SH-SY5Y (cell line): ENCODE data around the gene CERS3.

Experiments
- GATA2 ChIP-seq: IDR thresholded peaks from 2 replicates; pipeline ENCODE4 v1.6.1; 2011; ENCODE audit warnings: mild to moderate bottlenecking, low read depth, low read length
- GATA3 ChIP-seq: IDR thresholded peaks from 2 replicates; pipeline ENCODE4 v1.6.1; 2011; ENCODE audit warnings: low read depth, mild to moderate bottlenecking, low read length, moderate library complexity

DNA sequence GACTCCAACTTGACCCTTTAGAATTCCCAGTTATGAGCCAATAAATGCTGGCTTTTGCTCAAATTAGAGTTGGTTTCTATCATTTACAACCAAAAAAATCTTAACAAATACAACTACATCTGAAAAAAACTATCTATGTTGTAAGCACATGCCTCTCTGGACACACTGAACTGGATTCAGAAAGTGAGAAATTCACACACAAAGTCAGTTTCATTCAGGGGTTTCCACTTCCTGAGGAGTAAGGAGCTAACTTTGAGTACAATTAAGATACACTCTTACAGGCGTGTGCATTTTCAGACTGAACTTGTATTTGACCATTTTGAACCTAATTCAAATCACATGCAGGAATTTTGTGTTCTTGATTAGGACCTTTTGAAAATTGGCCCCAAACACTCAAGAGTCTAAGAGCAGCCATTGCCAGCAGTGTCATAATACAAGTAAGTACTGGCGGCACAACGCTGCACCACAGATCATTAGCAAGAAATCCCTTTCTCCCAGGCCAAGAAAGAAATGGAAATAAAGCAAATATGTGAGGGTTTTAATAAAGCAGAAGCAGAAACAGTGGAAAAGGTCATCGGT, 42.1 kb upstream of the CERS3 start:
- TF ChIP-seq GATA2 (no peak), GATA3 (no peak)
